ENCODE data around the gene FOXL3.

FOXL3 gene

GRCh38 chr7:253581-254336 is 36.2 kb upstream of the FOXL3 start:
- H2AFZ ChIP-seq (ENCODE audit: low read depth, low read length, severe bottlenecking) = no peak overlapping the region
- H3K36me3 ChIP-seq (ENCODE audit: low read length) = no peaks in the 10 kb centered on the region
- H3K4me2 ChIP-seq (ENCODE audit: low read depth, low read length, poor library complexity, severe bottlenecking) = no peak overlapping the region
- no peaks in the 10 kb centered on the region for H3K9me2 ChIP-seq (replicated peaks; ENCODE audit: insufficient read depth, low read length)
- no peak overlapping the region for H3K4me3 ChIP-seq (ENCODE audit: insufficient read depth, low read length, poor library complexity, severe bottlenecking)
- TF ChIP-seq, protein P1, sequence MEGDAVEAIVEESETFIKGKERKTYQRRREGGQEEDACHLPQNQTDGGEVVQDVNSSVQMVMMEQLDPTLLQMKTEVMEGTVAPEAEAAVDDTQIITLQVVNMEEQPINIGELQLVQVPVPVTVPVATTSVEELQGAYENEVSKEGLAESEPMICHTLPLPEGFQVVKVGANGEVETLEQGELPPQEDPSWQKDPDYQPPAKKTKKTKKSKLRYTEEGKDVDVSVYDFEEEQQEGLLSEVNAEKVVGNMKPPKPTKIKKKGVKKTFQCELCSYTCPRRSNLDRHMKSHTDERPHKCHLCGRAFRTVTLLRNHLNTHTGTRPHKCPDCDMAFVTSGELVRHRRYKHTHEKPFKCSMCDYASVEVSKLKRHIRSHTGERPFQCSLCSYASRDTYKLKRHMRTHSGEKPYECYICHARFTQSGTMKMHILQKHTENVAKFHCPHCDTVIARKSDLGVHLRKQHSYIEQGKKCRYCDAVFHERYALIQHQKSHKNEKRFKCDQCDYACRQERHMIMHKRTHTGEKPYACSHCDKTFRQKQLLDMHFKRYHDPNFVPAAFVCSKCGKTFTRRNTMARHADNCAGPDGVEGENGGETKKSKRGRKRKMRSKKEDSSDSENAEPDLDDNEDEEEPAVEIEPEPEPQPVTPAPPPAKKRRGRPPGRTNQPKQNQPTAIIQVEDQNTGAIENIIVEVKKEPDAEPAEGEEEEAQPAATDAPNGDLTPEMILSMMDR (IDR thresholded peaks at IDR 0.05; ENCODE audit: insufficient read depth, low read length, poor library complexity, severe bottlenecking) = no peak
- no peak for TF ChIP-seq EZH2phosphoT487 (conservative IDR thresholded peaks at IDR 0.05; ENCODE audit: low read length)
- no peaks in the 10 kb centered on the region for H3K79me2 ChIP-seq (ENCODE audit: insufficient read depth, low read length)
- H3F3A ChIP-seq (ENCODE audit: insufficient read depth) = no peaks in the 10 kb centered on the region
- H3K9ac ChIP-seq (ENCODE audit: low read length) = no peak overlapping the region
- no peaks in the 10 kb centered on the region for H4K20me1 ChIP-seq (ENCODE audit: low read depth, low read length)
- no peaks in the 10 kb centered on the region for H3K9me3 ChIP-seq (ENCODE audit: insufficient read depth, low read length)
- no peak overlapping the region for H3K27ac ChIP-seq (ENCODE audit: low read depth, low read length)
- no peaks in the 10 kb centered on the region for H3K27me3 ChIP-seq (ENCODE audit: low read length)

DNA sequence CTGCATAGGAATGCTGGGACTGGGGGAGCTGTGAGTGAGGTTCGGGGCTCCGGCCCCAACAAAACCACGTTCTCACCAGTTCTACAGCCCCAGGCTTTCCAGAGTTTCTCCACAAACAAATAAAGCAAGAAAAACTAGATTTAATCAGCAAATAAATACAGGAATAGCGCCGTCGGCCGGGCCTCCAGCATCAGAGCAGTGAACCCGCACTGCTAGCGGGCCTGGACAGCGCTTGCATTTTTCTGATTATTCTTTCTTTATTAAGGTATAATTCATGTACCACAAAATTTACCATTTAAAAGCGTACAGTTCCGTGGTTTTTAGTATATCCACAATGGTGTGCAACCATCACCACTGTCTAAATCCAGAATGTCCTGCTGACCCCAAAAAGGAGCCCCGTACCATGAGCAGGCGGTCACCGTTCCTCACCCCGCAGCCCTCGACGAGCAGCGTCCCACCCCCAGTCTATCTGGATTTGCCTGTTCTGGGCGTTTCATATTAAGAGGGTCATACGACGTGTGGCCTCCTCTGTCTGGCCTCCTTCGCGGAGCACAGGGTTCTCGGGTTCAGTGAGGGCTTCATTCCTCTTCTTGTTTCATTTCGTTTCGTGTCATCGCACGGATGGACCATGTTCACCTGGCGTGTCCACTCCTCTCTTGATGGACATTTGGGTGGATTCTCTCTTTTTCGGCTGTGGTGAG is 35.5 kb upstream of the FOXL3 start:
- Histone ChIP-seq H3K27me3 (ENCODE audit: low read length) (no peaks in the 10 kb centered on the region), H3F3A (ENCODE audit: insufficient read depth) (no peaks in the 10 kb centered on the region), H2AFZ (ENCODE audit: low read depth, low read length, severe bottlenecking) (no peak overlapping the region), H3K4me2 (ENCODE audit: low read depth, low read length, poor library complexity, severe bottlenecking) (no peak overlapping the region), H3K9me2 (replicated peaks; ENCODE audit: insufficient read depth, low read length) (no peaks in the 10 kb centered on the region), H3K27ac (ENCODE audit: low read depth, low read length) (no peak overlapping the region), H3K4me3 (ENCODE audit: insufficient read depth, low read length, poor library complexity, severe bottlenecking) (no peak overlapping the region), H3K9me3 (ENCODE audit: insufficient read depth, low read length) (no peaks in the 10 kb centered on the region), H4K20me1 (ENCODE audit: low read depth, low read length) (no peaks in the 10 kb centered on the region), H3K36me3 (ENCODE audit: low read length) (no peaks in the 10 kb centered on the region), H3K79me2 (ENCODE audit: insufficient read depth, low read length) (no peaks in the 10 kb centered on the region), H3K9ac (ENCODE audit: low read length) (no peak overlapping the region)
- TF ChIP-seq EZH2phosphoT487 (conservative IDR thresholded peaks at IDR 0.05; ENCODE audit: low read length) = no peak
- TF ChIP-seq, protein P1 (IDR thresholded peaks at IDR 0.05; ENCODE audit: insufficient read depth, low read length, poor library complexity, severe bottlenecking) = no peak

DNA sequence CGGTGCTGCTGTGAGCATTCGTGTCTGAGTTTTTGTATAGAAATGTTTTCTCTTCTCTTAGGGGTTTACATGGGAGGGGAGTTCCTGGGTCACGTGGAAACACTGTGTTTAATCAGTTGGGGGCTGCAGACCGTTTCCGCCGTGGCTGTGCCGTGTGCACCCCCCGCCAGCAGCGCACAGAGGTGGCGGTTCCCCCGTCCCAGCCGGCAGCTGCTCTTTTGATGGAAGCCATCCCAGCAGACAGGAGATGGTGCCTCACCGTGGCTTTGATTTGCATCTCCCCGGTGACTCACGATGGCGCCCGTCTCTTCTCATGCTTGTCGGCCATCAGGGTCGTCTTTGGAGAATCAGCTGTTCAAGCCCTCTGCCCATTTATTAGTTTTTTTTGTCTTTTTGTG is 34.9 kb upstream of the FOXL3 start:
- no peaks in the 10 kb centered on the region for H3K9me3 ChIP-seq (ENCODE audit: insufficient read depth, low read length)
- H3K79me2 ChIP-seq (ENCODE audit: insufficient read depth, low read length) = no peaks in the 10 kb centered on the region
- no peaks in the 10 kb centered on the region for H3F3A ChIP-seq (ENCODE audit: insufficient read depth)
- no peaks in the 10 kb centered on the region for H3K27me3 ChIP-seq (ENCODE audit: low read length)
- H2AFZ ChIP-seq (ENCODE audit: low read depth, low read length, severe bottlenecking) = no peak overlapping the region
- H3K36me3 ChIP-seq (ENCODE audit: low read length) = no peaks in the 10 kb centered on the region
- no peak overlapping the region for H3K4me3 ChIP-seq (ENCODE audit: insufficient read depth, low read length, poor library complexity, severe bottlenecking)
- H3K27ac ChIP-seq (ENCODE audit: low read depth, low read length) = no peak overlapping the region
- H4K20me1 ChIP-seq (ENCODE audit: low read depth, low read length) = no peaks in the 10 kb centered on the region
- TF ChIP-seq, protein P1 (IDR thresholded peaks at IDR 0.05; ENCODE audit: insufficient read depth, low read length, poor library complexity, severe bottlenecking) = no peak
- TF ChIP-seq EZH2phosphoT487 (conservative IDR thresholded peaks at IDR 0.05; ENCODE audit: low read length) = no peak
- no peak overlapping the region for H3K4me2 ChIP-seq (ENCODE audit: low read depth, low read length, poor library complexity, severe bottlenecking)
- H3K9ac ChIP-seq (ENCODE audit: low read length) = no peak overlapping the region
- H3K9me2 ChIP-seq (replicated peaks; ENCODE audit: insufficient read depth, low read length) = no peaks in the 10 kb centered on the region

All from SU-DHL-6 (cell line).